K562 (cell line): ENCODE measurements around the gene ERMARD. TPM values are rescaled to one million over a fixed set of nuclear protein-coding genes. Genes with fewer than 3 reads are reported as not detected.
A peak's percentile ranks its signal among the peaks of the same experiment; 100 is the strongest.

ENCODE experiments used
- ARID2 ChIP-seq: fragments of 450-650 bp; IDR thresholded peaks from 2 replicates; pipeline ENCODE4 v1.6.1; 2017; ENCODE audit warnings: antibody characterized with exemption, mild to moderate bottlenecking
- BCOR ChIP-seq: fragments of 450-650 bp; IDR thresholded peaks from 2 replicates; pipeline ENCODE4 v1.6.1; 2016
- HDGF ChIP-seq: fragments of 450-650 bp; IDR thresholded peaks from 2 replicates; pipeline ENCODE4 v1.6.1; 2016
- MCM7 ChIP-seq, 2 experiments: fragments of 450-650 bp; IDR thresholded peaks; 2 replicates each; pipeline ENCODE4 v1.6.1; 2016 to 2018
- NFIC ChIP-seq: fragments of 450-650 bp; IDR thresholded peaks from 2 replicates; pipeline ENCODE4 v1.6.1; 2017; ENCODE audit warnings: mild to moderate bottlenecking, inconsistent platforms
- POLR2A ChIP-seq: fragments of 450-650 bp; conservative IDR thresholded peaks from 2 replicates; pipeline ENCODE4 v1.6.1; 2016
- ZNF398 ChIP-seq: fragments of 250-450 bp; sonication (Bioruptor Pico); IDR thresholded peaks from 2 replicates; pipeline ENCODE4 v1.8.0; 2021; ENCODE audit warnings: moderate library complexity, mild to moderate bottlenecking, inconsistent platforms
- polyA plus RNA-seq, 8 experiments: library from polyadenylated mRNA; depleted of rRNA in 4 of 8; stranded (reverse) in 5 of 8; unstranded in 3 of 8; fragments of >200 nt; fragmentation: Nextera tagmentation in 2 of 8; fragmentation: Illumina TruSeq in 1 of 8; extraction: Ambion mirVana in 2 of 8; extraction: Trizol in 1 of 8; gene quantifications; 2 replicates each; pipeline versions ENCODE4 v1.2.1 to v1.2.3, GENCODE V29; 2011 to 2014; ENCODE audit warnings: inconsistent platforms in 1 of 8, missing spikeins in 1 of 8
- total RNA-seq, 7 experiments: library from RNA; depleted of rRNA in 6 of 7; stranded (reverse); fragments of >200 nt in 6 of 7; fragmentation: Illumina TruSeq in 2 of 7; extraction: Trizol in 2 of 7; gene quantifications; 2 replicates each; pipeline versions ENCODE4 v1.2.1 to v1.2.3, GENCODE V29; 2011 to 2021; ENCODE audit warnings: low replicate concordance in 1 of 7

The ERMARD gene
- total and polyA plus RNA-seq, 9 of the 15 experiments (the other 6 are each of a cell fraction or from before 2014, with no cell fraction given), result 14.5 to 68.6 (median 27.7) TPM

GRCh38 chr6:169751242-169752073, at the start of gene ERMARD, which contains the start of gene DYNLT2 (continued):
- TF ChIP-seq NFIC (peak; percentile 68), POLR2A (peak; percentile 98), MCM7 (IDR thresholded peaks at IDR 0.05) (no peak), ZNF398 (CRISPR knock-in tag) (no peak), ARID2 (no peak), HDGF (0 out of 2 replicates have a peak, but pooled peaks have one; percentile 14), BCOR (peak; percentile 54; the same call in 1 of the 2 replicates)
